ENCODE results near the gene SLC35G3.

Gene SLC35G3

GRCh38 chr17:35222452-35222851, 28.3 kb upstream of the SLC35G3 start:
- TF ChIP-seq CTCF (conservative IDR thresholded peaks at IDR 0.05; ENCODE audit: low read length) = no peak
- no peak for DNase-seq (ENCODE audit: low read depth)
- no peak overlapping the region for H3K4me3 ChIP-seq (ENCODE audit: low read length)

- DNase-seq (ENCODE audit: low read depth) = no peak
- H3K4me3 ChIP-seq (ENCODE audit: low read length) = no peak overlapping the region
- no peak for TF ChIP-seq CTCF (conservative IDR thresholded peaks at IDR 0.05; ENCODE audit: low read length)
Measured at GRCh38 chr17:35218915-35219314, 24.7 kb upstream of the SLC35G3 start.

GRCh38 chr17:35217107-35217506, 22.9 kb upstream of the SLC35G3 start:
- DNase-seq (ENCODE audit: low read depth) = no peak
- no peak for TF ChIP-seq CTCF (conservative IDR thresholded peaks at IDR 0.05; ENCODE audit: low read length)
- no peak overlapping the region for H3K4me3 ChIP-seq (ENCODE audit: low read length)

GRCh38 chr17:35214631-35215273, 20.6 kb upstream of the SLC35G3 start:
- H3K4me3 ChIP-seq (ENCODE audit: low read length) = no peak overlapping the region
- TF ChIP-seq CTCF (conservative IDR thresholded peaks at IDR 0.05; ENCODE audit: low read length) = no peak
- DNase-seq (ENCODE audit: low read depth) = no peak

GRCh38 chr17:35214192-35214591, 20.0 kb upstream of the SLC35G3 start:
- no peak for DNase-seq (ENCODE audit: low read depth)

GRCh38 chr17:35213412-35213940, 19.3 kb upstream of the SLC35G3 start:
- H3K4me3 ChIP-seq (ENCODE audit: low read length) = no peak overlapping the region
- no peak for DNase-seq (ENCODE audit: low read depth)
- no peak for TF ChIP-seq CTCF (conservative IDR thresholded peaks at IDR 0.05; ENCODE audit: low read length)

More at GRCh38 chr17:35214192-35214591, 20.0 kb upstream of the SLC35G3 start:
- no peak overlapping the region for H3K4me3 ChIP-seq (ENCODE audit: low read length)
- no peak for TF ChIP-seq CTCF (conservative IDR thresholded peaks at IDR 0.05; ENCODE audit: low read length)

- no peak for DNase-seq (ENCODE audit: low read depth)
- TF ChIP-seq CTCF (conservative IDR thresholded peaks at IDR 0.05; ENCODE audit: low read length) = no peak
Measured at GRCh38 chr17:35212668-35213067, 18.5 kb upstream of the SLC35G3 start.

More at GRCh38 chr17:35212668-35213067, 18.5 kb upstream of the SLC35G3 start:
- no peak overlapping the region for H3K4me3 ChIP-seq (ENCODE audit: low read length)
